ENCODE results near the gene POU6F2. TPM values are rescaled to one million over a fixed set of nuclear protein-coding genes. Genes with fewer than 3 reads are reported as not detected.
"Not testable (repeated sequence)": the region's sequence is repeated elsewhere in the genome, so short reads cannot be mapped to it uniquely, and the experiment has no call there.

The POU6F2 gene
- polyA plus RNA-seq, 4 donors: 0.16 TPM; not detected in 3

DNA sequence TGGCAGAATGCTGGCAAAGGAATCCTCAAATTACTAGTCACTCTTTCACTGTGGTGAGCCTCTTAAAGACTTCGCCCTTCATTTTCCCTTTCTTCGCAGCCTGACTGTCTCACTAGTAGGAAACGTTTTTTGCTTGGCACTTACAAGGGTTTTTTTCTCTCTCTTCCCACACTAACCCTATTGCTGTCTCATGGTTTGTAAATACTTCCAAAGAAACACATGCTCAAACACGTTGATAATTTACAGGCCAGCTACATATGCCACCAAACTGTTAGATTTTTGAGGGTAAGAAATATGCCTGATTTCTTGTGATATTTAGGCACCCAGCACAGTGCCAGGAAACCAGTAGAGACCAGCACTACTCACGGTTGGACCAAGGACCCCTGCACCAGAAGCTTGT lies 340.2 kb downstream of the POU6F2 start:
- 65 to 69% (median 66%) methylated on average over 5 of the region's 5 CpGs for whole genome bisulfite sequencing, 3 donors
- DNase-seq (no peak), FAIRE-seq (no peak)
- Histone ChIP-seq H3K27me3 (ENCODE audit: control insufficient read depth in 3 of 3, insufficient read depth in 3 of 3, low read length in 3 of 3) (no peaks in the 10 kb centered on the region), H3K36me3 (ENCODE audit: control insufficient read depth in 3 of 3, insufficient read depth in 2 of 3, low read depth in 1 of 3, low read length in 3 of 3) (no peaks in the 10 kb centered on the region), H3K4me1 (ENCODE audit: control insufficient read depth in 3 of 3, insufficient read depth in 2 of 3, low read depth in 1 of 3, low read length in 2 of 3) (no peaks in the 10 kb centered on the region), H3K4me3 (ENCODE audit: low read depth in 1 of 3, low read length in 3 of 3) (no peak overlapping the region), H3K27ac (ENCODE audit: low read depth in 1 of 3, low read length in 2 of 3) (no peak overlapping the region), H3K9me3 (ENCODE audit: control insufficient read depth in 2 of 2, insufficient read depth in 1 of 2, low read depth in 1 of 2, low read length in 1 of 2) (no peaks in the 10 kb centered on the region)

DNA sequence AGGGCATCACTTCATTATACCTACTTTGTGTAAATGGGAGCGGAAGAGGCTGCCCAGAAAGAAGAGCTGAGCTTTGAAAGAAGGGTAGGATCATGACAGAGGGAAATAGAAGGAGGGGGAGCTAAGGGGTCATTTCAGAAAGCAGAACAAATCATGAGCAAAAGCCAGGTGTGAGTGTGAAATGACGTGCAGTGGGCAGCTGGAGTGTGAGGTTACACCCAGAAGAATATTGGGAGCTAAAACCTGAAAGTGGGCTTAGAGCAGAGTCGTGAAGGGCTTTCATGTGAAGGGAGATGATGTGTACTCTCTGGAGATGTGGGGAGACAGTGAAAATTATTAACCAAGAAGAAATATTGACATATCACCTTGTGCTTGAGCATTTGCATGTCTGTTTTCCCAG lies 343.5 kb downstream of the POU6F2 start:
- Histone ChIP-seq H3K27ac (ENCODE audit: low read depth in 1 of 3, low read length in 2 of 3) (no peak overlapping the region), H3K36me3 (ENCODE audit: control insufficient read depth in 3 of 3, insufficient read depth in 2 of 3, low read depth in 1 of 3, low read length in 3 of 3) (no peaks in the 10 kb centered on the region), H3K27me3 (ENCODE audit: control insufficient read depth in 3 of 3, insufficient read depth in 3 of 3, low read length in 3 of 3) (peaks cover 0 to 2% (median 0%) of the 10 kb centered on the region in 3 donors), H3K4me3 (ENCODE audit: low read depth in 1 of 3, low read length in 3 of 3) (no peak overlapping the region), H3K4me1 (ENCODE audit: control insufficient read depth in 3 of 3, insufficient read depth in 2 of 3, low read depth in 1 of 3, low read length in 2 of 3) (no peaks in the 10 kb centered on the region), H3K9me3 (ENCODE audit: control insufficient read depth in 2 of 2, insufficient read depth in 1 of 2, low read depth in 1 of 2, low read length in 1 of 2) (peaks cover 0 to 7% of the 10 kb centered on the region in 2 donors)
- DNase-seq: no peak
- WGBS, 3 donors: 39 to 64% (median 47%) methylated on average over 3 of the region's 3 CpGs
- FAIRE-seq: no peak

DNA sequence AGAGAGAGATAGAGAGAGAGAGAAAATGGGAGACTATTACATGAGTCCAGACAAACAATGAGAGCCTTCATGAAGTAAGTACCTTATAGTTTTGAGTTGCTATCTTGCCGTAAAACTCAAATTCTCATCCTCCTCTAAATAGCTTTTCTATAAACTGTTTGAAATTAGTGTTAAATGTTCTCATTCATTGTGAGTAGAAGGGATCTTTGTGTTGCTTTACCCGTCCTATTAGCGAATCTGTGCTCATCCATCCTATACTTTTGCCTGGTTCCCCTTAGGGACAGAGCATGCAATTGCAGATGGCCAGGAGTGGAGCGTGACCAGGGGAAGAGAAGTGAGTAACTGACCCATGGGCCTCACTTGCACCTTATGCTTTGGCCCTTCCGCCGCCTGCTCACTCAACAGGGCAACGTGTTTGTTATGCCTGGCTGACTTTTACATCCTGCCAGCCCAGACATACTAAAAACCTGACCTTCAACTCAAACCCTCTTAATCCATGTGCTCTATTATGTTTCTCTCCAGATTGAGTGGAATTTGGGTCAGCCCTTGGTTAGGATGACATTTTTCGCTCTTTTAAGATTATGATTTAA lies 344.3 kb downstream of the POU6F2 start:
- Histone ChIP-seq H3K27me3 (ENCODE audit: control insufficient read depth in 3 of 3, insufficient read depth in 3 of 3, low read length in 3 of 3) (peaks cover 0 to 2% (median 0%) of the 10 kb centered on the region in 3 donors), H3K27ac (ENCODE audit: low read depth in 1 of 3, low read length in 2 of 3) (no peak overlapping the region), H3K36me3 (ENCODE audit: control insufficient read depth in 3 of 3, insufficient read depth in 2 of 3, low read depth in 1 of 3, low read length in 3 of 3) (no peaks in the 10 kb centered on the region), H3K4me1 (ENCODE audit: control insufficient read depth in 3 of 3, insufficient read depth in 2 of 3, low read depth in 1 of 3, low read length in 2 of 3) (no peaks in the 10 kb centered on the region), H3K9me3 (ENCODE audit: control insufficient read depth in 2 of 2, insufficient read depth in 1 of 2, low read depth in 1 of 2, low read length in 1 of 2) (peaks cover 0 to 7% of the 10 kb centered on the region in 2 donors), H3K4me3 (ENCODE audit: low read depth in 1 of 3, low read length in 3 of 3) (no peak overlapping the region)
- FAIRE-seq: no peak
- WGBS, 3 donors: 80 to 87% (median 80%) methylated on average over 8 of the region's 8 CpGs
- DNase-seq: no peak

DNA sequence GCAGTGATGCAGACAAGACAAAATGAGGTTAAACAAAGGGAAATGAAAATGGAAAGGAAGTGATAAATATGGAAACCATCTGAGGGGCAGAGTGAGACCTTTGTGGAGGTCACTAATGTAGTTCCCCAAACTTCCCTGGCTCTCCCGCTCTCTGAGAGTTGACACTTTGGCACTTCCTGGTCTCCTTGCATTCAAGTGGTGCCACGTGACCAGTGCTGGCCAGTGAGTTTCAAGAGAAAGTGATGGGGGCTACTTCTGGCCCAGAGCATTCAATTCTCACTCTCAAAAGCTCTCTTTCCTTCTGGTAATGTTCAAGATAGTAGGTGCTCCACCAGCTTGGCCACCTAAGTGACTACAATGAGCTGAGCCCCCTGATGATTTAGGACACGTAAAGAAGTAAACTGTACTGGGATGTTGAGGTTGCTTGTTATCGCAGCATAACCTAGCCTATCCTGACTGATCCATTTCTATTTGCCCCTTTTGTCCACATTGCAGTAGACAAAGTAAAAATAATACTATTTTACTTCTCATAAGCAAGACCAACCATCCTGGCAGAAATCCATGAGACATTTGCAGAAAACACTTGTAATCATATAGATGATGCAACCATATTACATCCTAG lies 346.5 kb downstream of the POU6F2 start:
- FAIRE-seq (no peak), DNase-seq (no peak)
- Histone ChIP-seq H3K27ac (ENCODE audit: low read depth in 1 of 3, low read length in 2 of 3) (no peak overlapping the region), H3K36me3 (ENCODE audit: control insufficient read depth in 3 of 3, insufficient read depth in 2 of 3, low read depth in 1 of 3, low read length in 3 of 3) (no peaks in the 10 kb centered on the region), H3K9me3 (ENCODE audit: control insufficient read depth in 2 of 2, insufficient read depth in 1 of 2, low read depth in 1 of 2, low read length in 1 of 2) (peaks cover 0 to 7% of the 10 kb centered on the region in 2 donors), H3K4me3 (ENCODE audit: low read depth in 1 of 3, low read length in 3 of 3) (no peak overlapping the region), H3K27me3 (ENCODE audit: control insufficient read depth in 3 of 3, insufficient read depth in 3 of 3, low read length in 3 of 3) (peaks cover 0 to 2% (median 0%) of the 10 kb centered on the region in 3 donors), H3K4me1 (ENCODE audit: control insufficient read depth in 3 of 3, insufficient read depth in 2 of 3, low read depth in 1 of 3, low read length in 2 of 3) (no peaks in the 10 kb centered on the region)
- WGBS, 3 donors: 81 to 91% (median 88%) methylated on average over 4 of the region's 4 CpGs

DNA sequence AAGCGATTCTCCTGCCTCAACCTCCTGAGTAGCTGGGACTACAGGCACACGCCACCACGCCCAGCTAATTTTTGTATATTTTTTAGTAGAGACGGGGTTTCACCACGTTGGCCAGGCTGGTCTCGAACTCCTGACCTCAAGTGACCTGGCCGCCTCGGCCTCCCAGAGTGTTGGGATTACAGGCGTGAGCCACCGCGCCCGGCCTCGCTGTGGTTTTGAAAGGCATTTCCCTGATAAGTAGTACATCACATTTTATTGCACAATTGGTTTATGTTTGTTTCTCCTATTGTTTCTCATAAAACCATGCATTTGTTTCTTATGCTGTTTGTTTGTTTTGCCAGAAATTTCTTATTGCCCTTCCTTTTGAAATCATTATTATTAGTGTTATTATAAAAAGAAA lies 353.9 kb downstream of the POU6F2 start:
- not testable (repeated sequence) for DNase-seq; H3K9me3 ChIP-seq (ENCODE audit: control insufficient read depth in 2 of 2, insufficient read depth in 1 of 2, low read depth in 1 of 2, low read length in 1 of 2); H3K27me3 ChIP-seq (ENCODE audit: control insufficient read depth in 3 of 3, insufficient read depth in 3 of 3, low read length in 3 of 3); H3K4me3 ChIP-seq (ENCODE audit: low read depth in 1 of 3, low read length in 3 of 3); H3K4me1 ChIP-seq (ENCODE audit: control insufficient read depth in 3 of 3, insufficient read depth in 2 of 3, low read depth in 1 of 3, low read length in 2 of 3); FAIRE-seq; H3K36me3 ChIP-seq (ENCODE audit: control insufficient read depth in 3 of 3, insufficient read depth in 2 of 3, low read depth in 1 of 3, low read length in 3 of 3); H3K27ac ChIP-seq (ENCODE audit: low read depth in 1 of 3, low read length in 2 of 3)
- WGBS, 3 donors: 60 to 79% (median 67%) methylated on average over 13 of the region's 13 CpGs

DNA sequence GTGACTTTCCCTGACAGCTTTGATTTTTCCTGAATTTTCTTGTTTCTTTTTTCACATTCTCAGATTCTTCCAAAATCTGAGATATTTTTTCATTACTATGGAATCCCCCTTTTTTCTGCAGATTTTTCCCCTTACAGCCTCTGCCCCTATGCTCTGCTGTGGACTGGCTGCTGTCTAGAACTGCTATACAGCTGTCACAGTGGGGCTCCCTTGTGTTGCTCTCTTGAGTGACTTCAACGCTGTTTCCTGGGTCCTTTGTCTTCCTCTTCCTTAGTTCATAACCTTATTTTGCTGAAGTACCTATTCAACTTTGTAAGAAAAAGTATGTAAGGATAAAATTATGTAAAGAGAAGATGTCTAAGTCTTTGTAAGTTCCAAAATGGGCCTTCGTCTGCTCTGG lies 354.4 kb downstream of the POU6F2 start:
- peaks cover 0 to 4% (median 3%) of the 10 kb centered on the region in 3 donors for H3K27me3 ChIP-seq (ENCODE audit: control insufficient read depth in 3 of 3, insufficient read depth in 3 of 3, low read length in 3 of 3)
- 70 to 85% (median 73%) methylated on average over 2 of the region's 2 CpGs for WGBS, 3 donors
- no peaks in the 10 kb centered on the region for H3K4me1 ChIP-seq (ENCODE audit: control insufficient read depth in 3 of 3, insufficient read depth in 2 of 3, low read depth in 1 of 3, low read length in 2 of 3)
- H3K4me3 ChIP-seq (ENCODE audit: low read depth in 1 of 3, low read length in 3 of 3): no peak overlapping the region
- H3K27ac ChIP-seq (ENCODE audit: low read depth in 1 of 3, low read length in 2 of 3): no peak overlapping the region
- H3K9me3 ChIP-seq (ENCODE audit: control insufficient read depth in 2 of 2, insufficient read depth in 1 of 2, low read depth in 1 of 2, low read length in 1 of 2): no peaks in the 10 kb centered on the region
- H3K36me3 ChIP-seq (ENCODE audit: control insufficient read depth in 3 of 3, insufficient read depth in 2 of 3, low read depth in 1 of 3, low read length in 3 of 3): no peaks in the 10 kb centered on the region
- FAIRE-seq (no peak), DNase-seq (no peak)

DNA sequence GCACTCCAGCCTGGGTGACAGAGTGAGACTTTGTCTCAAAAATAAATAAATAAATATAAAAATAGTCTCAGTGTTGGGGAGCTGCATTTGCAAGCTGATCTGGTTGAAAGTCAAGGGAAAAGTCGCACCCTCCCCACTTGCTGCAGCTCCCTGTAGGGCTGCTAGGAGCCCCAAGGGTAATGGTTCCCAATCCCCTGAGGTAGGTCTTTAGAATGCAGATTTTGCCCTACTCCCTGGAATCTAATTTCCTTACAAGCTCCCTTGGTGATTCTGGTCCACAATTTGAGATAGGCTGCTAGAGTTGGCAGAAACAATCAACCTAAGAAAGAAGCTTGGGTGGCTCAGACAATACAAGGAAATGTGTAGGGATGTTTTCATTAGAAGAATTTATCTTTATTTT lies 356.0 kb downstream of the POU6F2 start:
- FAIRE-seq (no peak), DNase-seq (no peak)
- no peaks in the 10 kb centered on the region for H3K9me3 ChIP-seq (ENCODE audit: control insufficient read depth in 2 of 2, insufficient read depth in 1 of 2, low read depth in 1 of 2, low read length in 1 of 2)
- H3K4me1 ChIP-seq (ENCODE audit: control insufficient read depth in 3 of 3, insufficient read depth in 2 of 3, low read depth in 1 of 3, low read length in 2 of 3): no peaks in the 10 kb centered on the region
- no peaks in the 10 kb centered on the region for H3K36me3 ChIP-seq (ENCODE audit: control insufficient read depth in 3 of 3, insufficient read depth in 2 of 3, low read depth in 1 of 3, low read length in 3 of 3)
- no peak overlapping the region for H3K4me3 ChIP-seq (ENCODE audit: low read depth in 1 of 3, low read length in 3 of 3)
- no peak overlapping the region for H3K27ac ChIP-seq (ENCODE audit: low read depth in 1 of 3, low read length in 2 of 3)
- H3K27me3 ChIP-seq (ENCODE audit: control insufficient read depth in 3 of 3, insufficient read depth in 3 of 3, low read length in 3 of 3): peaks cover 0 to 4% (median 3%) of the 10 kb centered on the region in 3 donors
- 80 to 91% (median 89%) methylated on average over 1 of the region's 1 CpG for WGBS, 3 donors

DNA sequence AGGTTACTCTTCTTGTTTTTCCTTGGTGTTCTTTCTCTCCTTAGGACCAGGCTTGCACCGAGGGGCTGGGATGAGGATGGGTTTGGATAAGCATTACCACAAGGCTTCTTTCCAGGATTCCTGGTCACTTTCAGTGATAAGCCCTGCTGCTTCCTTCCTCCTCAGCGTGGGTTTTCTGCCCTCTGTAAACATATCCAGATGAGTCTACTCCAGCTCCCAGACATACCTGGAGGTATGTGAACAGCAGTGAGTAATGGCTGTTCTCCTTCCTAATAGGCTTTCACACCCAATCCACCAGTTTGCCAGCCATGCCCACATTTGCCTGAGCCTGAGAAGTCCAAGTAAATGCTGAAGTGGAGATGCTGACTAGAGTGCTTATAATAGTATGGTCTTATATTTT lies 358.7 kb downstream of the POU6F2 start:
- no peaks in the 10 kb centered on the region for H3K4me1 ChIP-seq (ENCODE audit: control insufficient read depth in 3 of 3, insufficient read depth in 2 of 3, low read depth in 1 of 3, low read length in 2 of 3)
- no peaks in the 10 kb centered on the region for H3K9me3 ChIP-seq (ENCODE audit: control insufficient read depth in 2 of 2, insufficient read depth in 1 of 2, low read depth in 1 of 2, low read length in 1 of 2)
- no peaks in the 10 kb centered on the region for H3K36me3 ChIP-seq (ENCODE audit: control insufficient read depth in 3 of 3, insufficient read depth in 2 of 3, low read depth in 1 of 3, low read length in 3 of 3)
- H3K27ac ChIP-seq (ENCODE audit: low read depth in 1 of 3, low read length in 2 of 3): no peak overlapping the region
- H3K27me3 ChIP-seq (ENCODE audit: control insufficient read depth in 3 of 3, insufficient read depth in 3 of 3, low read length in 3 of 3): peaks cover 0 to 4% (median 3%) of the 10 kb centered on the region in 3 donors
- no peak for FAIRE-seq
- no peak overlapping the region for H3K4me3 ChIP-seq (ENCODE audit: low read depth in 1 of 3, low read length in 3 of 3)
- no peak for DNase-seq
- WGBS, 3 donors: 35 to 46% (median 40%) methylated on average over 2 of the region's 2 CpGs

DNA sequence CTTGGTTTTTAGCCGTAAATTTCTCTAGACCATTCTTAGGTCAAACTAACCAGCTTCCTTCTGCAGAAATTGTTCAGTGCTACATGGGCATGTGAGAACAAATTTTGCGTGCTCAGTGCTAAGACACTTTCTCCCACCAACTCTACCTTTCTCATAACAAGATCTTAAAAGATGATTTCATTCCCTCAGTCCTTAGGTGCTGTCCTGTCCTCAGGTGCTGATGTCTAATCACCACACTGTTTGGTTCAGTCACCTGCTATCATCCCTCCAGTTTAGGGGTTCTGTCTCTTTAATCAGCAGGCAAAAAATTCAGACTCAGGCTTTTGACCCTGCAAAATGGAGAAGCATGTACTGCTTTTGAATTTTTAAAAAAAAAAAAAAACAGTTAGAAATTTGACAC lies 361.0 kb downstream of the POU6F2 start:
- Histone ChIP-seq H3K9me3 (ENCODE audit: control insufficient read depth in 2 of 2, insufficient read depth in 1 of 2, low read depth in 1 of 2, low read length in 1 of 2) (no peaks in the 10 kb centered on the region), H3K36me3 (ENCODE audit: control insufficient read depth in 3 of 3, insufficient read depth in 2 of 3, low read depth in 1 of 3, low read length in 3 of 3) (no peaks in the 10 kb centered on the region), H3K4me3 (ENCODE audit: low read depth in 1 of 3, low read length in 3 of 3) (no peak overlapping the region), H3K27me3 (ENCODE audit: control insufficient read depth in 3 of 3, insufficient read depth in 3 of 3, low read length in 3 of 3) (peaks cover 0 to 3% (median 2%) of the 10 kb centered on the region in 3 donors), H3K27ac (ENCODE audit: low read depth in 1 of 3, low read length in 2 of 3) (no peak overlapping the region), H3K4me1 (ENCODE audit: control insufficient read depth in 3 of 3, insufficient read depth in 2 of 3, low read depth in 1 of 3, low read length in 2 of 3) (no peaks in the 10 kb centered on the region)
- WGBS, 3 donors: 90 to 94% (median 93%) methylated on average over 2 of the region's 2 CpGs
- no peak for FAIRE-seq
- no peak for DNase-seq
